Right kidney (tissue), 1 donor: ENCODE results near the gene LBX1.
"Not testable (repeated sequence)": the region's sequence is repeated elsewhere in the genome, so short reads cannot be mapped to it uniquely, and the experiment has no call there.

Experiments used
- DNase-seq: peaks from one replicate; pipeline ENCODE4 v3.0.0-alpha.2; 2016

The LBX1 gene

DNA sequence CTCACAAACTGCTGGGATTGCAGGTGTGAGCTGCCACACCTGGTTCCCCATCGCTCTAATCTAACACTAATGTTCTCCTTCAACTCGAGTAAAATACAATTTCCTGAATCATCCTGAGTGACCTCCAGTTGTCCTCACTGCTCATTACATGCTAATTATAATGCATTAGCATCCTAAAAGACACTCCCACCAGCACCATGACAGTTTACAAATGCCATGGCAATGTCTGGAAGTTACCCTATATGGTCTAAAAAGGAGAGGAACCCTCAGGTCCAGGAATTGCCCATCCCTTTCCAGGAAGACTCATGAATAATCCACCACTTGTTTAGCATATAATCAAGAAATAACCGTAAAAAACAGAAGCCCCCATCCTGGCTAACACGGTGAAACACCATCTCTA is 26.6 kb downstream of the LBX1 start:
- DNase-seq, result not testable (repeated sequence)

GRCh38 chr10:101198326-101198977 is 30.8 kb downstream of the LBX1 start:
- DNase-seq, result not testable (repeated sequence)

DNA sequence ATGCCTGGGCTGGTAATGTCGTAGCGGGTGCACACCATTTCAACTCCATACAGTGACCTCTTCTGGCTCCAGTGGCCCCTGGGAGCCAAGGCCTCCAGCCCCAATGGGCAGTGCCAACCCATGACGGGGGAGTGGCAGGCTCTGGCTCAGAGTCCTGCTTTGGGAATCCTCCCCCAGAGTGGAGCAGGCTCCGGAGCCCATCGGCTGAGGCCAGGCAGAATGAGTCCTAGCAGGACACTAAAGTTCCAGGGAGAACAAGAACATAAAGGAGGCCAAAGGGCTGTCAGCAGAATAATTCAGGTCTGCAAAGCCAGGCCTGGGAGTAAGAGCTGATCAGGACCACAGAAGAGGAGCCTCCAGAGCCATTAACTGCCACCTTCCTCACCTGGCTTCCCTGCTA is 33.3 kb downstream of the LBX1 start:
- DNase-seq, result no peak

DNA sequence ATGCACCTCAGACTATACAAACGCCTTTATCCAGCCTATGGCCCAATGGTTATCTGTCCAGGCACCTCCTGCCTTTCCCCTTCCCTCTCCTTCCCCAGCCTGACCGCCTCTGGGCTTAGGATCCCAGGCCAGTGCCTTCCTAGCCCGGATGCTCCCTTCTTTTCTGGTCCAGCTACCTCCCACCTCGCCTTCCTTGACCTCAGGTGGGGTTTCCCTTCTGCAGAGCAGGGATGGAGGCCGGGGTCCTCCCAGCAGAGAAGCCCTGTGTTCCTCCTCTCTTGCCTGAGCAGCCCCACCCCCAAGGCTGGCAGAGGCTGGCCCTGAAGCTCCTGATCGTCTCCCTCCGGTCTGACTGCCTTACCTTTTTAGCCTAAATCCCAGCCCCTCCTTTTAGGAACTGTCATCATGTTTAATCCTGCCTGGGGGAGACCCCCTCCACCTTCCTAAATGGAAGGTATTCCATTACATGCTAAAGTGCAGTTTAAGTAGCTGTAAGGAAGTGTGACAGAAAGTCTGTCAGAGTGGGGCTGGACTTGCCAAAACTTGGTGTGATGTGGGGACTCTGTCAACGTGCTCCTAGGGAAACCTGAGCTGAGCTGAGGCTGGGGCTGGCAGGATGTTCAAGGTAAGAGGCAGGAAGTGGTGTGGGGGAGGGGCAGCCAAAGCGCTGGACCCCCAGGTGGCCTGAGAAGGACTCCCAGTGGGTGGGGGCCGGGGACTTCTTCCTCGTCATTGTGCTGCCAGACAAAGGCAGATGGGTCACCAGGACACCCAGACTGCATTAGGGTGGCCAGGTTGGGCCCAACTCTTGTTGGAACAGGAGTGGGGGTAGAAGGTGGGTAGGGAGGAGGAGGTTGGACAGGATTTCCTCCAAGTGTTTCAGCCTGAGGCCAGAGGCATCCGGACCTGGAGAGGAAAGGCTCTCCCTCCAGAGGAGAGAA is 39.5 kb downstream of the LBX1 start:
- DNase-seq, result no peak

DNA sequence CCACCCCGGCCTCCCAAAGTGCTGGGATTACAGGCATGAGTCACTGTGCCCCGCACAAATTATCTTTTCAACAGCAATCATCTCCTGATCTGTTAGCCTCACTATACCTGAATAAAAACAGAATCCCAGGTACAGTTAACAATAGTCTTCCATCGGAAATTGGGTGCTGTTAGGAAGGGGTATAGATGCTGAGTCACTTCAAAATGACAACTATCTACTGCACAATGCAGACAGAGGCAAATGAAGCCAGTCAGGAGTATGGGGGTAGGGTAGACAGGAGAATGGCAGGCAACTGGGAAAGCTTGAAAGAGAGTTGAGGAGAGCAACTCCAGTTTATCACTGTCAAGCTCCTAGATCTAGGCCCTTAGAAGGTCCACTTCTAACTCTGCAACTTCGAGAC is 40.3 kb downstream of the LBX1 start:
- DNase-seq, result no peak

- no peak for DNase-seq
Measured at GRCh38 chr10:101183458-101184183, 45.6 kb downstream of the LBX1 start.

DNA sequence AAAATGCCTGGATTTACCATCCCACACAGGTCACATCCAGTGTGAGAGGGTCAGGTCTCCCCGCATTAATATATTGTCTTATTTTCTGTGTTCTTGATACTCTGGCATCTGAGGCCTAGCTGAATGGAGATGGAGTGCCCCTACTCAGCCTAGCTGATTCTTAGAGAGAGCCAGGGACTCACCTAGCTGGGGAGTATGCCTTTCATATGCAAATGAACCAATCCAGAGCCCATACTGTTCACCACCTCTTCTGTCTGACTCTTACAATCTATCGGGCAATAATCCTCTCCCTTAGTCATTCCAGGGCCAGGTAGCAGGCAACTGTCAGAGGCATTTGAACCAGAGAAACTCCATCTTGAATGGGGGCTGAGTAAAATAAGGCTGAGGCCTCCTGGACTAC is 46.3 kb downstream of the LBX1 start:
- no peak for DNase-seq
